NCI-H1105 treated with DMSO at 0.1 percent for 48 hours (cell line): ENCODE data around the gene ADSS2.
A peak's percentile ranks its signal among the peaks of the same experiment; 100 is the strongest.
"Not testable (repeated sequence)": the region's sequence is repeated elsewhere in the genome, so short reads cannot be mapped to it uniquely, and the experiment has no call there.

Experiments
- DNase-seq: peaks from one replicate; lab custom pipeline; 2025; lab: John Stamatoyannopoulos, UW

ADSS2 gene

DNA sequence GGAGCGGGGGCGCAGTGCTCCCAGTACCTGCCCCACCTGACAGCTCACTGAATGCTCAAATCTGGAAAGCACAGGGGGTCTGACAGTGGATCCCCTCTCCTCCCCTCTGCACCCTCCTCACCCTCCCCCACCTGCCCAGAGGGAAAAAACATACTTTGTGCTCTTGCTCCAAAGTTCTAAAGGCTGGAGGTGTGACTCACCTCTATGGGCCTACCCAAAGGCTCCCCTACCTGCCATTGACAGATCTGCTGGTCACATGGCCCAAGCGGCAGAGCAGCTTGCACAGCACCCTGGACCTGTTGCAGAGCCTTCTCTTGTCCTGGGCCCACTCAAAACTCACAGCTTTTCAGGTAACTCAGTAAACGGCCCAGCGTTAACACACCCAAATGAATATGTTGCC, 55.7 kb downstream of the ADSS2 start:
- no peak for DNase-seq

DNA sequence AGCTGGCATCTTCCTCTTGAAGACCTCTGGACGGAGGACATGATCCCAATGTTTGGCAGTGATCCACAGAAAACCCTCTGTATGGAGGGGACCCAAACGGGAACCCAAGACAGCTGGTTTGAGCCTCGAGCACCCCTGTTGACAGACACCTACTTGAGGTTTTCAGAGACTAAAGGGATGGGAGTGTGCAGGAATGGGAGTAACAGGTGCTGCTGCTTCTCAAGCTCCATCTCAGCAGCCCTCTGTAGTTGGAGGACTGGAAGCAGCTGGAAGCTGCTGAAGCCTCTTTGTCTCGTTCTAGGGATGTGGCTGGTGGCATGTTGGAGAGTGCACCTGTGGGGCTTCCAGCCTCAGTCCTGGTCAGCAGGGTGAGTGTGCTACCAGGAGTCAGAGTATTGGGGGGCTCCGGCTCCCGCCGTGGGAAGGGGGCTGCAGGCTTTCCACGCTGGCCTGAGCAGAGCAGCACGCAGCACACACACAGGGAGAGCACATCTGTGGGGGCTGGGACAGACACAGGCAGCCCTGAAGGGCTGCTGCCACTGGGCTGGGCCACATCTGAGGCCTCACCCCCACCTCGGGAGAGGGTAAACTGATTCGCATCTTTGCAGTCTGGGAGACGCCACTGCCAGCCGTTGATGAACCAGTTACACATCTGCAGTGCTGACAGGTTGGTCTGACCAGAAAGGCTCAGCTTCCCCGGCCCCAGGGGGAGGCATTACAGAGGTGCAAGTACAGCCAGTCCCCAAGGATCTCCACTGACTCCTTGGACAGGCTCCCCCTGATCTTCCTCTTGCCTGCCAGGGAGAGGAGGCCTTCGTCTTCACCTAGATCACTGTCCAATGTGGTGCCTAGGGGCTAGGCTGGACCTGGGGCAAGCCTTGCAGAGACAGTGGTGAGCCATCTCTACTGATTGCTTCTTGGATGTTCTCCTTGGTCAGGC, 56.6 kb downstream of the ADSS2 start:
- no peak for DNase-seq

DNA sequence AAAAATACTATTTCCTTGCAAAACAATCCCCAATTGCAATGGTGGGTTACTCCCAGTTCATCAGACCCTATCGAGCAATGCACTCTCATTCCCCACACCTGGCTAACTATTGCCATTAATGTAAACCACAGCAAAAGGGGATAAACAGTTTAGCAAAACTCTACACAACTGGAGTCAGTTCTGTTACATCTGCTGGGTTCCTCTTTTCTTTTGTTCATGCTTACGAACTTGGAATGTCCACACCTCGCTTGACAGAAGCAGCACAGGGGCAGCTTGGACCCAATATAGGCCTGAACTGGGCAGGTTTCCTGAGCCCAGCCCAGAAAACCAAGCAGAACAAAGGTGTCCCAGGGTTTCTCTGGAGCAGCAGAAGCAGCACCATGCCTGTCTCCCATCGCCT, 57.4 kb downstream of the ADSS2 start:
- DNase-seq = no peak

DNA sequence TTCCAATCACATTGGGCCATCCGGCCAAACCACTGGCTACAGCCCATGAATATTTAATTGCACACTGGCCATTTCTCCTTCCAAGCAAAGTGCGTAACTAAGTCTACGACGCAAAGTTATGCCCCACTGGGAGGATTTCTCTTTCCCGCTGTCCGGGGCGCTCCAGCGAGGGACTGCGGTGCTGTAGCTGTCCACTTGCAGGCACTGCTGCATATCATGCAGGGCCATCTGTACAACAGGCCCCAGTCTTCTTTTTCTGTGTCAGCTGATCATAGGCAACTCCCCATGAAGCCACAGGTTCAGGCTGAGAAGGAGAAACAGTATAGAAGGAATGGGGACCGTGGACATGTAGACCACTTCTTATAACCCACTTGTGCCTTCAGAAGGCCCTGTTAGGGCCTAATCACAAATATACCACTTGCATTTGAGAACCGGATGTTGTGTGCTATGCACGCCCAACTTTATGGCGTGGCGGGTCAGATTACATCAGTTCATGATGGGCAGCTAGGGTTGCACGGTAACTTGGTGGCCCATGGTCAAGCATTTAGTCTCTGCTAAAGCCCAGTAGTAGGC, 58.0 kb downstream of the ADSS2 start:
- no peak for DNase-seq

- no peak for DNase-seq
These were observed 59.9 kb downstream of the ADSS2 start for GRCh38 chr1:244391761-244392160.

DNA sequence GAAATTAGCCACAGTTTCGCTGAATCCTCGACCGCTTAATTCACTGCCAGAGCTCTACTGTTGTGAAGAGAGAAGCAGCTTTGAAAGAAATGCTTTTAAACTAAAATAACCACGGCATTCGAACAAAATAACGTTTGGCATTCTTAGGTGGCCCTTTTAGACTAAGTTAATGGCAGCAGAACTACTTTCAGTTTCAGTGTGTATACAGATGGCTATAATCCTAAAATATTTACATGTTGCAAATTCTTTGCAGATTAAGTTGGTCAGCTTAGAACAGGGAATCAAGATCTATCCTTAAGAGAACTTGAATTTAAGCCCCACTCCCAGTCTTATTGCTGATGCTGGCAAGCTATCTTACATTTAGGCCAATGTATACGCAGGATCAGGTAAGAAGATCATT, 62.7 kb downstream of the ADSS2 start:
- no peak for DNase-seq

- no peak for DNase-seq
These were observed 64.3 kb downstream of the ADSS2 start for GRCh38 chr1:244387415-244387814.

DNA sequence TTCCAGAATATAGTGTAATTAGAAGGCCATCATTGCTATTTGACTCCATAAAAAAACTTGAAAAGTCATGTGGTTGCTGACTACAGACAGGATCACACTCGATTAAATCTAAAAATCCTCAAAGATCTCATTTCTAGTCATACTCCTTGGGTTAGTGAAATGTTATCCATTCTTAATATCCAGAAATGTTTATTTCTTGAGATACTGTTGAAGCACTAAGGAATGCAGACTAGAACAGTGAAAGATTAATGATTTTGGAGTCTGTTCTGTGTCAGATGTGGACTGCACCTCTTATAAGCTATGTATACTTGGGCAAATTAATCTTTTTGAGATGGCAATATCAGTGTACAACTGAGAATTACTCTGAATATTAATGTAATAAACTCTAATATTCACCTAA, 65.1 kb downstream of the ADSS2 start:
- no peak for DNase-seq

GRCh38 chr1:244384066-244384465, 67.6 kb downstream of the ADSS2 start:
- DNase-seq = no peak

DNA sequence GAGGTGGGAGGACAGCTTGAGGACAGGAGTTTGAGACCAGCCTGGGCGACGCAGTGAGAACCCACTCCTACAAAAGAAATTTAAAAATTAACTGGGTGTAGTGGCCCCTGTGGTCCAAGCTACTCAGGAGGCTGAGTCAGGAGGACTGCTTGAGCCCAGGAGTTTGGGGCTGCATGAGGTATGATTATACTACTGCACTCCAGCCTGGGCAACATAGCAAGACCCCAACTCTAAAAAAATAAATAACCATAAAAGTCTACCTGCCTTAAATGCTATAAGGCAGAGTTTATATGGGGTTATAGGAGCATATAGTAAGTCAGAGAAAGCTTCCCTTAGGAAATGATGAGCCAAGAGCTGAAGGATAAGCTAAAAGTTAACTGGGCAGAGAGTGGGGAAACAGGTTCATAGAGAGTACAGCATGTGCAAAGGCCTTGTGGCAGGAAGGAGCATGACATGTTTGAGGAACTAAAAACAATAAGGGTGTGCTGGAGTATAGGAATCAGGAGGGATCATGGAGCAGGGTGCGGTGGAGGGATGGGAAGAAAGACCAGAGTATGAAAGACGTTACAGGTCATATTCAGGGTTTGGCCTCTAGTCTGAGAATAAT, 68.3 kb downstream of the ADSS2 start:
- DNase-seq = no peak

- no peak for DNase-seq
These were observed 69.7 kb downstream of the ADSS2 start for GRCh38 chr1:244381878-244382565.

DNA sequence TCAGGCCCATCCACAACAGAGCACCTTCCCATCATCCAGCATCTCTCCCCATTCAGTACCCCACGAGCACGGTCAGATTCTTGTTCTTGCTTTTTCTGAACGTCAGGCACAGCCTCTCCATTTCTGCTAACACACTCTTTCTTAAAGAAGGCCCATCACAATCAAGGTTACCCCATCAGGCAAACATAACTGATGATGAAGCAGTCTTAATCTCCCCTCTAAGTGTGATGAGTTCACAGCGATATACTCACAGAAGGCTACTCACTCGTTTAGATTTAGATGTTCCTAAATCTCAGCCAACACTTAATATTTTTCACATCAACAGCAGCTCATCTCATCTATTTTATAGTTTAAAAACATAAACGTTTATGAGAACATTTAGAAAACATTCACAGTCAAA, 75.6 kb downstream of the ADSS2 start:
- DNase-seq = no peak

GRCh38 chr1:244375051-244375450, 76.7 kb downstream of the ADSS2 start:
- no peak for DNase-seq

DNA sequence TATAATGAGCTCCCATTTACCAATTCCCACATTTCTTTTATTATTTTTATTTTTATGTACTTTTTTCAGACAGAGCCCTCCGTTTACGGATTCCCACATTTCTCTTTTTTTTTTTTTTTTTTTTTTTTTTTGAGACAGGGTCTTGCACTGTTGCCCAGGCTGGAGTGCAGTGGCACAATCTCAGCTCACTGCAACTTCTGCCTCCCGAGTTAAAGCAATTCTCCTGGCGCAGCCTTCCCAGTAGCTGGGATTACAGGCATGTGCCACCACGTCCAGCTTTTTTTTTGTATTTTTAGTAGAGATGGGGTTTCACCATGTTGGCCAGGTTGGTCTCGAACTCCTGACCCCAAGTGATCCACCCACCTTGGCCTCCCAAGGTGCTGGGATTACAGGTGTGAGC, 77.2 kb downstream of the ADSS2 start:
- DNase-seq = not testable (repeated sequence)

GRCh38 chr1:244371242-244372141, 80.2 kb downstream of the ADSS2 start:
- peak; percentile 45 for DNase-seq

DNA sequence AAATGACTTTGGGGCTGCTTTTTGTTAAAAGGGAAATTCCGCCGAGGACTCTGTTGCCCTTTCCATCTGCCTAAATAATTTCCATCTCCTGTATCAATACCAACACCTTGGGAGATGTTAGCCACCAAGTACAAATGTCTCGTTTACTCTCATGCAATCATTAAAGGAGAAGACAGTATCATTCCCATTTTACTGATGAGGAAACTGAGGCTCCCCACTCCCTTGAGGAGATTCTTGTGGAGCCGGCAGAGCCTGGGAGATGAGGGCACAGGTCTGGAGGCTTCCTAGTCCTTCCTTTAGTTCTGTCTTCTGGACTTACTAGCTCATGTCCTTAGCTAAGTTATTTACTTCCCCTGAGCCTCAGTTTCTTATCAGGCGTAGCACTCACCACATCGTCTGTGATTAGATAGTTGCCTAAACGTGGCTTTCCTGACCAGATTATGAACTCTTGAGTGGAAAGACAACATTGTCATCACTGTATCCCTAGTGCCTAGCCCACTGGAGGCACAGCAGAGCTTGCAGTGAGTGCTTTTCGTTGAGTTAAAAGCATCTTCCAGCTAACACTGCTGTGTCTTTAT, 81.6 kb downstream of the ADSS2 start:
- no peak for DNase-seq

DNA sequence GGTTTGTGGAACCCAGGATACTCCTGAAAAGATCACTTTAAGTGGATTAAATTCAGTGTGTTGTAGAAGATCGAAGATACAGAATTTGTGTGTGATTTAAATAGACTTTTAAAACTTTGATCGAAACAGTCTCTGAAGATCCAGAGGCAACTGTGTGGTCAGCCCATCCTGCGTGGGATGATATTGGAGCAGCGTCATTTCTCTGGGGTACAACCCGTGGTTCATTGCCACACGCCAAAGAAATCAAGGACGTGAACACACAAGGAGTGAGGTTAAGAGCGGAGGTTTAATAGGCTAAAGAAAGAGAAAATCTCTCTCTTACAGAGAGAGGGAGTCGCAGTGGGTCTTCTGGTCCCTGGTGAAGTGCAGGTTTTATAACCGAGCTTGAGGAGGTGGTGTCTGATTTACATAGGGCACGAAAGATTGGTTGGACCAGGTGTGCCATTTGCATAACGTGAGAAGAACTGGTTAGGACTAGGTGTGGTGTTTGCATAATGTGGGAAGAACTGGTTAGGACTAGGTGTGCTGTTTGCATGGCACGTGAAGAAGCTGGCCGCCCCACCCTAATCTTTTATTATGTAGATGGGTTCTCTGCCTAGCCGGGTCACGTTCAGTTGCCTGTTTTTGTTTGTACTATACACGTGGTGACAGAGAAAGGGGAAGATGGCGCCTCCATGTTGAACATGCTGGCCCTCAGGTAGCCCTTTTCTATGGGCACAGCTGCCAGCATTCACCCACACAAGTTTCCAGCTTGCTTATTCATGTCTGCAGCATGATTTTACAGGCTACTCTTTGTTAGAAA, 82.3 kb downstream of the ADSS2 start:
- no peak for DNase-seq

GRCh38 chr1:244368279-244368678, 83.4 kb downstream of the ADSS2 start:
- DNase-seq = no peak

DNA sequence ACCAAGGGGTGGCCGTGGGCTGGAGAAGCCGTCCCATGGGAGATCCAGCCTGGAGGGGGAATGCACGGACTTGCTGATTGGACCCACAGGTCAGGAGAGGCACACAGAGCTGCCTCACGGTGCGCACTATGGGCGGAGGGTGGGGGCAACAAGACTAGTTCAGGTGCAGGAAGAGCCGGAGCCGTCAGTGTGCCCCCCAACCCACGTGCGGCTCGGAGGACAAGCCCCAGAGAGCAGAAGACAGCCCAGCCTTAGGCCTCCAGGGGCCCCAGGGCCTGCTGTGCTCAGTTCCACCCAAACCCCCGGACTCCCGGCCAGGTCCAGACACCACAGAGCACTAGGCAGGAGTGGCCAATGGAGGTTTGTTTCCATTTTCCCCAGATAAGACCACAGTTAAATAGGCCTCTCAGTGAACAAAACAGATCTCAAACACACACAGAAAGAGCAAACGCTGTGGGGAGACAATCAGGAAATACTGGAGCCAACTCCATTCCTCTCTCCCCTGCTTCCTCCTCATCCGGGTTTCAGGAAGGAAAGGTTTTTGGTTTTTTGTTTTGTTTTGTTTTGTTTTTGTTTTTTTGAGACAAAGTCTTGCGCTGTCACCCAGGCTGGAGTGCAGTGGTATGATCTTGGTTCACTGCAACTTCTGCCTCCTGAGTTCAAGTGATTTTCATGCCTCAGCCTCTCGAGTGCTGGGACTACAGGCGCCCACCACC, 84.2 kb downstream of the ADSS2 start:
- DNase-seq = no peak

DNA sequence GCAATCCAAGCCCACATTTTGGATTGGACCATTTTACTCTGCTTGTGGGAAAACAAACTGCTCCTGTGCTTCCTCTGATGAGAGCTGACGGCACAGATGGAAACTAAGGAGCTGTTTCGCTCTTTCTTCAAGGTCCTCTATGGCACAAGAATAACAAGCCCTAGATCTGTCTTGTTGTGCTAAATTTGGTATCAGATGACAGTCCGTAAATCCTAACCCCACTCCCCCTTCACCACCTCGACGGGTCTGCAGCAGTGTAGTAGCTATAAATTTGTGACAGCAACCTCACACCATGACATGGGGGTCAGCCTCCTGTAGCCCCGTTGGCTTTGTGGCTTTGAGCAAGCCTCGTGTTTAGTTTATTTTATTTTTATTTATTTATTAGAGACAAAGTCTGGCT, 85.9 kb downstream of the ADSS2 start:
- no peak for DNase-seq
